GM21526 (cell line): Measurements from ENCODE around the gene ZNF385D.

ENCODE experiments used
- ATAC-seq: cut with Tn5 transposase; IDR thresholded peaks from one replicate; pipeline ENCODE4 v1.9.1; 2021; ENCODE audit warnings: moderate library complexity; ENCODE audit not compliant: unreplicated experiment, low FRiP score

Gene ZNF385D

DNA sequence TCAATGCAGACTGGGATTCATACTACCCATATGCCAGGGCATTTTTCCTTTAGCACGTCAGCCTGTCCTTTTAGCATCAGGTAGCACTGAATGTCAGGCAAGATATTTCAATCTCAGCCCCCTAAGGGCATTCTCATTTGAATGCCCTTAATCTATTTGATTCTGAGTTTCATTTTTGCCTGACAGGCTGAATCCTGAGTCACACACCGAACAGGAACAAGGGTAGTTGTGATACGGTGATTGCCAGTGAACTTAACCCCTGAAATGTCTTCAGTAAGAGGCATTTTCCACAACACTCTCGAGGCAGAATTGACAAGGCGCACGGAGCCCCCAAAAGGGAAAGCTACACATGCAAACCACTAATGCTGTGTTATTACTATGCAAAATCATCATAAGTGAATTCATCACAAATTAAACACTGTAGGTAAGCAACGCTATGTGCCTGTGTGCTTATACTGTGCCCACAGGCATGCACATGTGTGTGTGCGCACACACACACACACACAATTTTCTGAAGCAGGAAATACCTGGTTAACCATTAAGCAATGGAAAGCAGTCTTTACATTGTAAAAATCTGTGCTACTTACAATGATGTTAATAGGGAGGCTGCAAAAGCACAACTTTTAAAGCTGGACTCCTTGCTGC lies 130.4 kb downstream of the ZNF385D start:
- ATAC-seq: no peak

DNA sequence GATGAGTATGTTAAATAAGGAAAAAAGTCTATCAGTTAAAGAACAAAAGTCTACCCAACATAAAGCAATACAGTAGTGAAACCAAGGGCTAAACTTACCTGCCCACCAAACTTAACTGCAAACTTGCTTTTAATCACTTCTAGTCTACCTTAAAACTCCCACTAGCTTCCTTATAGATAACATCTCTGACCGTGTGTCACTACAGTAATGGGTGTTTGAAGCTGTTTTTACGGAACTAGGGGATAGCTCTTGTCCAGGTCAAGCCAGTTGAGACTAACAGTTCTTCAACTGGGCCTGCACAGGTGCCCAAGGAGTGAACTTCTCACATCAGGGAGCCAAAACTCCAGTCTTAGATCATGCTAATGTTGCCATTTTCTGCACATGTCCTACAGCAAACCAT lies 132.3 kb downstream of the ZNF385D start:
- ATAC-seq: no peak

DNA sequence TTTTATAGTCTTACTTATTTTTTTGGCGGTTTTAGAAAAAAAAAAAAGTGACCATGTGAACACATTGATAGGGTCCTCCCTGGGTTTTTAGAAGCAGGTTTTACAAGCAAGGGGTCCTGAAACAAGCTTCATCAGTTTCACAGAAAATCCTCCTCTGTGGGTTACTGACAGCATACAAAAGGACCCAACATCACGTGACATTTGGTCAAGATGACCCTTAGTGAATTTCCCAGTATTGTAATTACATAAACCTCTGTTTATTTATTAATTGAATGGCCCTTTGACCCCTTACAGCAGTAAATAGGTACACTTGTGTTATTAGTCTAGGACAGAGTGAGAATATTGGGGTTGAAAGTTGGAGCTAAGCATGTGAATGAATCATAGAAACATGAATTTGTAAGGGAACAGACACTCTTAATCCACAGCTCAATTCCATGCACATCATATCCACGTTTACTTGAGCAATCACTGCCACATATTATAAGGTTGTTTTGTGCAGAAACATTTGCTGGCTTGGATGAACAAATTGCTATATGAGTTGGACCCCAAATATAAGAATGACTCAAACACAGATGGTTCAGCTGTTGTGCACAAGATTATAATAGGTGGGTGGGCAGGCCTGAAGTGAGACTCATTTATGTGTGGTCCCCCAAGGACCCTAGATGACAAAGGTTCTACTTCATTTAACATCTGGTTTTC lies 137.5 kb downstream of the ZNF385D start:
- no peak for ATAC-seq

DNA sequence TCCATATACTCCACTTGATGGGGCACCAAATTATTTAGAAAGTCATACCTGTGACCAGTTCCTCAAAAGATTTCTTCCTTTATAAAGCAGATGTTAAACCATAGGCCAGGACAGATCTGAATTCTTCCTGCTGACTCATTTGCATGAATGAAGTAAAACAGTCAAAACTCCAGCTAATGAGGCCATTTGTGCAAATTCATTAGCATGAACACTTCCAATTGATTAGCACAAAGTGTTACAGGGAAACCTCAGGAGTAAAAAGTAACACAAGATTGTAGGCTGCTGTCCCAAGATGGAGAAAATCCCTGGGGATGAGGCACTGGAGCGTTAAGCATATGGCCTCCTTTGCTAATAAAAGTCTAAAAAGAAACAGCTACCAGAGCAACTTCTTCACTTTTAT lies 149.8 kb downstream of the ZNF385D start:
- ATAC-seq: no peak

DNA sequence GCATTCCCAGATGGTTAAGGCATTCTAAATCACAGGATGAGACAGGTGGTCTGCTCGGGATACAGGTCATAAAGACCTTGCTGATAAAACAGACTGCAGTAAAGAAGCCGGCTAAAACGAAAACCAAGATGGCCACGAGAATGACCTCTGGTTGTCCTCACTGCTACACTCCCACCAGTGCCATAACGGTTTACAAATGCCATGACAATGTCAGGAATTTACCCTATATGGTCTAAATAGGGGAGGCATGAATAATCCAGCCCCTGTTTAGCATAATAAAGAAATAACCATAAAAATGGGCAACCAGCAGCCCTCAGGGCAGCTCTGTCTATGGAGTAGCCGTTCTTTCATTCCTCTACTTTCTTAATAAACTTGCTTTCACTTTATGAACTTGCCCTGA lies 151.1 kb downstream of the ZNF385D start:
- ATAC-seq: no peak

DNA sequence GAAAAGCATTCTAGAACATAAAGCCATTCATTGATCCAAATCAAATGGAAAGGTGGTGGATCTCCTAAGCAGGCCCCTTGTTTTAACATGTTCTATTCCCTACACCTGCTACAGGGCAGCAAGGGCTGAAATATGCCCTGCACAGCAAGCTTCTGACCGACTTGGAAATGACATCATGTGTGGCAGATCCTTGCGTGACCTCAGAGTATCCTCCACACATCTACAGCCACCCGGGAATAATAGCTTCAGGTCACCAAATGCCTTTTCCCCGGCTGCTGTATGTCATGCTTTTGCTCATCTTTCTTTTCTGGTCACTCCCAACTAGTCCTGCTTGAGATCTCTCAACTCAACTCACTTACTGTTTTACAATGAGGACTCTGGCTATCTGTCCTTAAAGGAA lies 158.2 kb downstream of the ZNF385D start:
- no peak for ATAC-seq

DNA sequence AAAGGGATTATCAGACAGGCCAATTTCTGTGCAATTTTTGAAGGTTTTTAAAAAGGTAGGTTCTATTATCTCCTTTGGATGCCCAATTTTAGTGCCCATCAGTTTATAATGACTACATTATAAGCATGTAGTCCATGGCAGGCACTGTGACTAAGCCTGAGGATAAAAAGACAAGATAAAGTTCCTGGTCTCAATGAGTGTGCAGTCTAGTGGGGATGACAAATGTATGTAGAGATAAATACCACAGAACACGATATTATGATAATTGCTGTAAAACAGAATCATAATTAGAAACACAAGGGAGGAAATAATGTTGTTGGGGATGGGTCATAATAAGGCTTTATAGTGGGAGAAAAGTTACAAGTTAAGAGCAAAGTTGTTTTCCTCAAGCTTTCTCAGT lies 163.1 kb downstream of the ZNF385D start:
- ATAC-seq: no peak

DNA sequence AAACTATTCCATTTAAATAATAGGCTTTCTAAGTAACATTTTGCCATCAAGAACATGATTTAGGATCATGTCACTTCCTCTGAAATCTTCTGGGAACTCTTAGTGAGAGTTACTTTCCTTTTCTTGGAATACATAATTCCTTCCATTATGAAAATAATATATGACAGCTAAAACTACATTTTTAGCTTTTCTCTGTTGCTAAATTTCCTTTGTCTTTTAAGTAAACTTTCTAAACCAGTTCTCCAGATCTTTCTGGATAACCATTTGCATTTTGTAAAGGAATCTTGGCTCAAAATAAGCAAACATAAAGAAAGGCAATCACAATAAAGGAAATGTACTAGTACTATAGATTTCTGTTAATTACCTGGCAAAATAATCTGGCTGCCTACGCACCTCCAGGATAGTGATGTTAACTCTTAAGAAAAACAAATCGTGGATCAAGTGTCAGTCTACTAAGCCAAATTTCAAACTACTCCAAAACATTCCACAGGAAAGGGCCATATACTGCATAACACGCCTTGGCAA lies 165.7 kb downstream of the ZNF385D start:
- ATAC-seq: no peak

DNA sequence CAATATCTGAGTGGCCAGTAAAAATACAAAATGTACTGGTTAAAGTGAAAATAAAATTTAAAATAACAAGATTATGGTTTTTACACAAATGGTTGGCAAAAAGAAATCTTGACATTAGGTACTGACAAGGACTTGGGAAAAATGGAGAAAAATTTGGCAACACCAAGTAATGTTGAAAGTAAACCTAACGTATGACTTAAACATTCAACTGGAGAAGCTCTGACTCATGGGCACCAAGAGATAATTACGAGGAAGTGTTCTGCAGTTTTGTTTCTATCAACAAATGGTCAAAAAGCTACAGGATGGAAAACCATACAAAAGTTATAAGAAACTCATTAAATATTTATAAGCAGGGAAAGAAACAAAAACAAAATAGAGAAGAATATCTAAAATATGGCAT lies 177.7 kb downstream of the ZNF385D start:
- no peak for ATAC-seq

DNA sequence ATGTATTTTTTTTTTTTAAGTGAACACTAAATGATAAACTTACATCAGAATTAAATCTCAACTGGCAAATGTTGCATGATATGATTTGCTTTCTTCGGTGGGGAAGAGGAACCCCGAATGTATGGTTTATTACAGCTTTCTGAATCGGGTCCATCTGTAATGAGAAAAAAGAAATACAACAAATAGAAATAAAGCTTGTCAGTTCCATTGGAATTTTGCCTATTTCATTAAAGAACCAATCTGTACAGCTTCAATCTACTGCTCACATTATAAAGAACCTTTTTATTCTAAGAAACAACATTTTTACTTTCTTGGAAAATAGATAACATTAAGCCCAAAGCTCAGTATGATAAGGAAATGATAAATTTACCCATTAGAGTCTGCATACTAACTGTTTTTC lies 186.5 kb downstream of the ZNF385D start:
- no peak for ATAC-seq

DNA sequence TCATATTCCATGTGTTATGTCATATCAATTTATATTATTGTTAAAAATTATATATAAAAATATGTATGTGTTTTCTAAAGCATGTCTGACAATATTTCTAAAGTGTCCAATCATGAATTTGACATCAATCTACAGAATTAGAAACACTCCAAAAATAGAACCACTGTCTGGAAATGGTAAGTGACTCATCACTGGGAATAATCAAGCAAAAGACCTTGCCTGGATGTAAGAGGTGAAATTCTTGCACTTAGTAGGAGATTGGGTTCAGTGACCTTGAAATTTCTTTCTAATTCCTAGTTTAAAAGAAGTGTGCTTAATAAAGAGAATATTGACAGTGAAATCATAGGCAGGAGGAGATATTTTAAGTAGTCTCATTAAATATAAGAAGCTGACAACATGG lies 188.8 kb downstream of the ZNF385D start:
- ATAC-seq: no peak

DNA sequence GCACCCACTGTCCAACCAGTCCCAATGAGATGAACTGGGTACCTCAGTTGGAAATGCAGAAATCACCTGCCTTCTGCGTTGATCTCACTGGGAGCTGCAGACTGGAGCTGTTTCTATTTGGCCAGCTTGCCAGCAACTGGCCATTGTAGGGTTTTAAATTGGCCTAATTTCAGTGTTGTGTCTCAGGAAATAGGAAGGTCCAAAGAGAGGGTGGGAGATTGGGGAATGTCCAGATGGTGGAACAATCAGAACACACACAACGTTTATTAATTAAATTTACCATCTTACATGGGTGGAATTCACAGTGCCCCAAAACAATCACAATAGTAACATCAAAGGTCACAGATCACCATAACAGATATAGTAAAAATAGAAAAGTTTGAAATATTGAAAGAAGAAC lies 189.5 kb downstream of the ZNF385D start:
- ATAC-seq: no peak

DNA sequence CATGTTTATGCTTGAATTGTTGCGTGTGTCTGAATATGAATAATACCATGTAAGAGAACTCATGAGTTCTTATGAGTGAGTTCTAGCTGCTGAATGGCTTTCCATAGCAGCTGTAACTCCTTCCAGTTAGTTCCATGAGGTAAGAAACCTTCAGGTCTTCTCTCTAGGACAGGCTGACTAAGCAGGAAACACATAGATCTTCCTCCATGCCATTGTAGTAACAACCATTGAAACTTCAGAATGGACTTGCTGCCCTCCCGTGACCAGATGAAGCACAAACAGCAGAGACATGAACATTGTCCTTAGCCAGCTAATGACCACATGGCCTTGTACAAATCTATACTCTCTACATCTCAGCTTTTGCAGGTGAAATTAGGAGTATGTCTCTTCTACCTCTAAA lies 200.0 kb downstream of the ZNF385D start:
- ATAC-seq: no peak

DNA sequence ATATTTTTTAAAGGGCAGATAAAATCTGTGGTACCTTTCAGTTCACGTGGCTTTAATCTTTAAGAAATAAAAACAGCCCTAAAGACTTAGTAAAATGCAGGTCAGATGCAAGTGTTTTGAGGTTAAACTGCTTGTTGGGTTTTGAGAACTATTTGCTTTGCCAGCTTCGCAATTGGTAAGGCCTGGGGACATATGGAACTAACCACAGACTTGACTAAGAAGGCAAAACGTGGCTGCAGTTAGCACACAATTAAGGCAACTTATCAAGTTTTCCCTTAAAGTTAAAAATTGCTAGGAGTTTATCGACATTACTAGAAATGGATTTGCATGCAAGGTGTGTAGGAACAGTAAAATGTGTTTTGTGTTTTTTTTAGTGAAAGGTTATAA lies 206.9 kb downstream of the ZNF385D start:
- ATAC-seq: no peak

DNA sequence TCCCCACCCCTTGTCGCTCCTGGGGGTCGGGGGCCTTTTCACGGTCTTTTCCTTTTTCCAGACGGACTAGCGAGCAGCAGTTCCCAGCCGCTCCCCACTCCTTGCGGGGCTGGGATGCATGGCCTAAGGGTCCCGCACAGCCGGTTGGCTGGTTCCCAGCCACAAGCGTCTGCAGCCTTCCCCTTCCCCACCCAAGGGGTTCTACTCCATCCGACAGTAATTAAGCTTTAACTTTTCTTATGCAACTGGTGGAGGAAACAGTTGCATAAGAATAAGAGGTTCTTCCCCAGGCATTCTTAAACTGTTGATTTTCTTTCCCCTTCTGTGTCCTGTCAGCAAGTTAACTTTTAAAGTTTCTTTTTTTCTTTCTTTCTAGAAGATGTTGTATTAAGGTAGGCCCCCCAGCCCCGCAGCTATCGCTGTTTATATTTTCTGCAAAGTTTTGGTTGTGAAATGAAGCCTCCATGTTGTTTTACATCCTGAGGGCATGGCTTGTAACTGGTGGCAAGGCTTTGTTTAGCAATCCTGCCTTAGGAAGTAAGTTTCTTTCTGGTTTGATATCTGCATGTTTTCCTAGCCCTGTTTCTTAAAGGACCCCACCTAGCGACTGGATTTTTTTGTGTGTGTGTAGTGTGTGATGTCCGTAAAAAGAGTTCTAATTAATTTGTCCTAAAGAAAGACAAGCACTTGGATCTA lies 207.5 kb downstream of the ZNF385D start:
- no peak for ATAC-seq

DNA sequence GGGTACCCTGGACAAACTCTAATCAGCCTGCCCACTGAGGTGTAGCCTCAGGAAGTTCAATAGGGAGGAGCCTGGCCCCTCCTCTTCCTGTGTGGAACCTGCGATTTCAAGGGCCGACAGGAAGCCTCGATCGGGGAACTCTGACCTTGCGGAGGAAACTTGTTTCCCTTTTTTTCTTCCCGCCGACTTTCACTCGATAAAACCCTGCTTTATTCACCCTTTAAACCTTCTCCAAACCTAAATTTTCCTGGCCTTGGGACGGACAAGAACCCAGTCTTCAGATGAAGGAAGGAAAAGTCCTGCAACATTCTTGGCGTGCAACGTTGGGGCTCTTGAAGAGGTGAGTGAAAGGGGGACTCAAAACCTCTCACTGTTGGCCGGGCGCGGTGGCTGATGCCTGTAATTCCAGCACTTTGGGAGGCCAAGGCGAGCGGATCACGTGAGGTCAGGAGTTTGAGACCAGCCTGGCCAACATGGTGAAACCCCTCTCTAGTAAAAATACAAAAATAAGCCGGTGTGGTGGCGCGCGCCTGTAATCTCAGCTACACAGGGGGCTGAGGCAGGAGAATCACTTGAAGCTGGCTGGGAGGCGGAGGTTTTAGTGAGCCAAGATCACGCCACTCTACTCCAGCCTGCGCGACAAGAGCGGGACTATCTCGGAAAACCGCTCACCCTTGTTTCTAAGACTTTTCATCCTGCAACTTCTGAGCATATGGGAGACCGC lies 208.2 kb downstream of the ZNF385D start:
- ATAC-seq: no peak

DNA sequence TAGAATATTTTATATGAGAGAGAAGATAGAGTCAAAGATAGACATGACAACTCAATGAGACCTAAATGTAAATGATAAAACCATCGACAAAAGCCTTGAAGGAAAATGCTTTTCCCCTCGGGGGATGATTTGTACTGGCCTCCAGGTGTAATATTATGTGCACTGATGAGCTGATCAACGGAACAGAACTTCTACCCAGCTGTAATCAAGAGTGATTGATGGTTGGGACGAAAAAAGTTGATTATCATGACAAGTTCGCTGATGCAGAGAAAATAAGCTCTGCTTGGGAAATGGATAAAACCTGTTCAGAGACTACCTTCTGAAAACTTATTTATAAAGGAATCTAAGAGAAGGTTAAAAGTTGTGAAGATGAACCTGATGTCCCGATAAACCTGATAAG lies 210.7 kb downstream of the ZNF385D start:
- ATAC-seq: no peak

DNA sequence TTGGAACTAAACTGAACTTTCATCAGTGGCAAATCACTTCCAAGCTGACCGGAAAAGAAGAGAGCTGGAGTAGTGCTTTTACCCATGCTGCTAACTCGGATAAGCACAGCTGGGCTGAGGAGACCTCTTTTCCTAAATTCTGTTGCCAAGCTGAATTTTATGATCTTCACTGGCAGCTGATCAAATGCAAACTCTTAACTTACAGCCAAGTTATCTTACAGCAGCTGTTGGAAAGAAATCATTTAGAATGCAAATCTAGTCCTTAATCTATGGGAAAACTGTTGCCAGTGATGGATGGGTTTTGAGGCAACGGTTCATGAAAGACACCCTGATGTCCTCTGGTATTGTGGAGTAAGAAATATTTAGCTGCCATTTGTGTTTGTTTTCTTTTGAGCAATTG lies 216.5 kb downstream of the ZNF385D start:
- ATAC-seq: no peak

DNA sequence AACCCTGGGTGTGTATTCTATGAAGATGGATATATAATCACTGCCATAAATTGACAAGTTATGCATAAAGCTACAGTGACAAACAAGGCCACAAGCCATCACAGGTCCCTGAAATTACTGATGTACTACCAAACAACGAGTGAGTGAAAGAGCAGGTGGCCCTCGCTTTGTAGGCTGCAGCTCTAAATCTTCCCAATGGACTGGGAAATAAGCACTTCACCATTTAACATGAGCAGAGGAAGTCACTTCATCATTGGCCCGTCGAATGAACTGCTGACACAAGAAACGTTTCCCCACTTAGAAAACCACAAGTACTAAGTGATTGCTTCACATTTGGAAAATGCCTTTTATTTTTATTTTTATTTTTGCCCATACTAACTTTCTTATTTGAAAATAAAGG lies 218.0 kb downstream of the ZNF385D start:
- no peak for ATAC-seq

DNA sequence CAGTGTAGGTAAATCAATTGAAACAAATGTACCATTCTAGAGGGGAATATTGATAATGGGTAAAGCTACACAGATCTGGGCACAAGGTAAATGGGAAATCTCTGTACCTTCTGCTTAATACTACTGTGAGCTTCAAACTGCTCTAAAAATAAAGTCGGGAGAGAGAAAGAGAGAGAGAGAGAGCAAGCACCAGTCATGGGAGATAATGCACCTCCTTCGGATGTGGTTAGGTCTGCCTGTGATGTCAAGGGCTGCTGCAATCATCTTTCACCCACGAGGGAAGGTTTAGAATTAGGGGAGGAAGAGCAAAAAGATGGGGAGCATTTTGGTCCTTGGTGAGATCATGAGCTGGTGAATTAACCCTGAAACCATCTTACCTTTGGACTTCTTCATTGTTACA lies 219.1 kb downstream of the ZNF385D start:
- no peak for ATAC-seq
